HEK293 (cell line): ENCODE results near the gene KCTD14.

Experiments
- CTCF ChIA-PET: fragments of 350-600 bp; formaldehyde crosslinking; extraction: SDS; loops from one replicate; lab custom pipeline; 2021; ENCODE audit warnings: antibody characterized with exemption; lab: Yijun Ruan, JAX
- POLR2A ChIA-PET: fragments of 300-600 bp; formaldehyde crosslinking; extraction: SDS; loops from one replicate; lab custom pipeline; 2020; ENCODE audit warnings: antibody characterized with exemption, inconsistent platforms; lab: Yijun Ruan, JAX
- H3K27ac ChIP-seq: fragments of 200-500 bp; sonication (Bioruptor generic); 2 replicates; pipeline ENCODE4 v1.5.1; 2014; ENCODE audit warnings: low read depth, low read length, control low read depth, inconsistent platforms; ENCODE audit errors: extremely low read depth
- H3K36me3 ChIP-seq, 2 experiments: fragments of 200-500 bp in 1 of 2; sonication (Bioruptor generic) in 1 of 2; 1 replicate in 1 of 2; 2 replicates in 1 of 2; pipeline ENCODE4 v1.5.1; 2014 to 2017; ENCODE audit warnings: inconsistent platforms in 2 of 2, low read length in 2 of 2; ENCODE audit not compliant: control insufficient read depth in 2 of 2, insufficient read depth in 1 of 2
- H3K4me1 ChIP-seq: fragments of 200-500 bp; sonication (Bioruptor generic); 2 replicates; pipeline ENCODE4 v1.5.1; 2014; ENCODE audit warnings: mild to moderate bottlenecking, low read length, inconsistent platforms; ENCODE audit not compliant: control insufficient read depth, insufficient read depth
- H3K4me3 ChIP-seq: 2 replicates; pipeline ENCODE4 v1.5.1; 2011; ENCODE audit warnings: low read depth, mild to moderate bottlenecking, control low read depth, low read length, moderate library complexity
- H3K9me3 ChIP-seq: fragments of 200-500 bp; sonication (Bioruptor generic); 2 replicates; pipeline ENCODE4 v1.5.1; 2014; ENCODE audit warnings: low read depth, low read length, inconsistent platforms; ENCODE audit not compliant: control insufficient read depth, insufficient read depth
- GLI2 ChIP-seq: fragments of 450-650 bp; formaldehyde crosslinking; IDR thresholded peaks from 2 replicates; pipeline ENCODE4; 2017; ENCODE audit warnings: missing biosample characterization, missing genetic modification characterization, low read depth, borderline replicate concordance
- IKZF3 ChIP-seq: fragments of 450-650 bp; IDR thresholded peaks from 2 replicates; pipeline ENCODE4 v1.5.0; 2018; ENCODE audit warnings: missing biosample characterization, mild to moderate bottlenecking, missing genetic modification characterization, moderate library complexity
- SETDB1 ChIP-seq: IDR thresholded peaks from one replicate; pipeline ENCODE4 v1.6.1; 2017; ENCODE audit warnings: mild to moderate bottlenecking, low read length, moderate library complexity, mixed read lengths; ENCODE audit not compliant: insufficient read length
- ZNF174 ChIP-seq: fragments of 450-650 bp; formaldehyde crosslinking; IDR thresholded peaks from 2 replicates; pipeline ENCODE4 v1.5.0; 2017; ENCODE audit warnings: missing biosample characterization, mild to moderate bottlenecking, missing genetic modification characterization
- ZNF19 ChIP-seq: fragments of 450-650 bp; formaldehyde crosslinking; IDR thresholded peaks from 2 replicates; pipeline ENCODE4; 2016; ENCODE audit warnings: missing biosample characterization, missing genetic modification characterization, low read depth
- ZNF2 ChIP-seq: fragments of 450-650 bp; formaldehyde crosslinking; IDR thresholded peaks from 2 replicates; pipeline ENCODE4 v1.5.1; 2016; ENCODE audit warnings: missing biosample characterization, missing genetic modification characterization
- ZNF302 ChIP-seq: fragments of 450-650 bp; formaldehyde crosslinking; IDR thresholded peaks from 2 replicates; pipeline ENCODE4 v1.5.1; 2016; ENCODE audit warnings: missing biosample characterization, missing genetic modification characterization, low read depth
- ZNF341 ChIP-seq: fragments of 450-650 bp; formaldehyde crosslinking; IDR thresholded peaks from 2 replicates; pipeline ENCODE4; 2016; ENCODE audit warnings: low read depth, missing biosample characterization, missing genetic modification characterization
- ZNF501 ChIP-seq: fragments of 450-650 bp; formaldehyde crosslinking; IDR thresholded peaks from 2 replicates; pipeline ENCODE4 v1.5.1; 2016; ENCODE audit warnings: missing biosample characterization, missing genetic modification characterization
- ZNF571 ChIP-seq: fragments of 450-650 bp; formaldehyde crosslinking; IDR thresholded peaks from 2 replicates; pipeline ENCODE4 v1.5.0; 2017; ENCODE audit warnings: missing biosample characterization, missing genetic modification characterization

The KCTD14 gene

GRCh38 chr11:77966338-77966737 is 56.7 kb downstream of the KCTD14 start:
- H3K4me1 ChIP-seq = no peaks in the 10 kb centered on the region
- no peak overlapping the region for H3K4me3 ChIP-seq
- no peak overlapping the region for H3K27ac ChIP-seq
- CTCF ChIA-PET = interaction anchor here (0.5 kb wide), 1 partner anchor 148 kb away, joined by 3 read pairs; no protein-coding TSS in a partner anchor
- H3K9me3 ChIP-seq = no peaks in the 10 kb centered on the region
- H3K36me3 ChIP-seq = peaks cover 0 to 5% of the 10 kb centered on the region in 2 experiments; a peak in 1 of 3 replicates
- no peak for TF ChIP-seq ZNF174 (tag by site-specific recombination)
- TF ChIP-seq IKZF3 = no peak
- no peak for TF ChIP-seq ZNF501
- TF ChIP-seq ZNF19 (tag by site-specific recombination) = no peak
- no peak for TF ChIP-seq GLI2
- TF ChIP-seq ZNF2 = no peak
- no peak for TF ChIP-seq ZNF571 (tag by site-specific recombination)
- no peak for TF ChIP-seq ZNF341 (tag by site-specific recombination)
- TF ChIP-seq SETDB1 = no peak
- no peak for TF ChIP-seq ZNF302 (tag by site-specific recombination)
- TF ChIP-seq, all 188 proteins: peak for 0
- POLR2A ChIA-PET = no interaction called here
